Testis (tissue), 3 donors: ENCODE results near the gene BCL11A. TPM values are rescaled to one million over a fixed set of nuclear protein-coding genes. Genes with fewer than 3 reads are reported as not detected.

Experiments used
- DNase-seq: peaks from one replicate; pipeline ENCODE4 v3.0.0-alpha.2; 2019
- H3K27ac ChIP-seq, 2 donors: fragments of 200-600 bp; sonication (generic); one replicate each; pipeline ENCODE4 v1.5.1; 2019
- H3K27me3 ChIP-seq: fragments of 200-600 bp; sonication (generic); one replicate; pipeline ENCODE4 v1.5.1; 2019
- H3K36me3 ChIP-seq: fragments of 200-600 bp; sonication (generic); one replicate; pipeline ENCODE4 v1.5.1; 2017; ENCODE audit warnings: low read depth; ENCODE audit errors: missing control alignments
- H3K4me1 ChIP-seq: fragments of 200-600 bp; sonication (generic); one replicate; pipeline ENCODE4 v1.5.1; 2019
- H3K4me3 ChIP-seq, 2 donors: fragments of 200-600 bp; sonication (generic); one replicate each; pipeline ENCODE4 v1.5.1; 2017 to 2019
- H3K9me3 ChIP-seq: fragments of 200-600 bp; sonication (generic); one replicate; pipeline ENCODE4 v1.5.1; 2017
- POLR2A ChIP-seq: fragments of 450-650 bp; IDR thresholded peaks from one replicate; pipeline ENCODE4 v1.6.1; 2017; ENCODE audit warnings: antibody characterized with exemption, mild to moderate bottlenecking, moderate library complexity
- WGBS, 2 donors: methylation state at CpG; one replicate each; pipeline ENCODE4 v1.1.5; 2018; 5-methylcytosine and 5-hydroxymethylcytosine counted together
- intact Hi-C: fragments of 100-400 bp; cut with DNase I; formaldehyde crosslinking; loops from one replicate; pipeline ENCODE4 v1.15.1; 2023; ENCODE audit warnings: low total_unique reads
- polyA plus RNA-seq: library from polyadenylated mRNA; stranded (reverse); fragments of 350-450 nt; fragmentation: Illumina TruSeq; extraction: RNeasy Lipid Tissue Mini Kit (QIAGEN cat#74804); gene quantifications from one replicate; pipeline ENCODE4 v1.2.3, GENCODE V29; 2014; ENCODE audit warnings: low read depth, low replicate concordance; ENCODE audit not compliant: insufficient read depth
- total RNA-seq, 2 donors: library from RNA; depleted of rRNA; stranded (reverse); fragments of >200 nt; gene quantifications; one replicate each; pipeline ENCODE4 v1.2.3, GENCODE V29; 2016
- TF ChIP-seq, protein P1 (sequence below), 3 experiments: fragments of 450-650 bp in 2 of 3; fragments of 200-600 bp in 1 of 3; sonication (generic) in 1 of 3; IDR thresholded peaks; one replicate each; pipeline ENCODE4 v1.5.1; 2016 to 2019; ENCODE audit warnings: antibody characterized with exemption in 3 of 3, mild to moderate bottlenecking in 2 of 3, moderate library complexity in 1 of 3

Gene BCL11A
- total and polyA plus RNA-seq, 3 donors from 2014 or later = 4.1 to 11.6 (median 5.1) TPM

DNA sequence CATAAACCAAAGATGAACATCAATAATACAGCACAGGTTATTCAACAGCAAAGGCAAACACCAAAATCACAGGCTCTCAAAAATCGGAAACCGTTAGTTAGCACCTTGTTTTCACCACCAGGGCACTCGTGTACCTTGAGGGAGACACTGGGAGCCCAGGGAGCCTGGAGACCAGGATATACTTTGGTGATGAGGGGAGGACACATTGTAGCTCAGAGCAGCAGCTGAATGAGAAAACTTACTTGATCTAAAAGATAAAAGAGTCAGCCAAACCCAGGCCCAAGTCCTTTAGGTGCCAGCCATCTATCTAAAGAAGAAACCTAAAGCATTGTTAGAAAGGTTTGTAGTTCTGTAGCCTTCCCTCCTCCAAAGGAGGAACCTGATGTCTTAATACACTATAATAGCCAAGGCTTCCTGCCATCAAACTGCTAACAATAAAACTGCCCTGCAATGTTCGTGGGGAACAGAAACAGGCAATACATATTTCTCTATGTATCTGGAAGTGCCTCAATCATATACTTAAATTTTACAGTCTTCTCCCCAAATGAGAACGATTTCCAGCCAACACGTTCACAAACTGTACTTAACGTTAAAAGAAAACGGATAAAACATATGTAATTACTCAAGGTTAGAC lies 19.3 kb downstream of the BCL11A start:
- H3K4me3 ChIP-seq = no peak overlapping the region
- TF ChIP-seq, protein P1, sequence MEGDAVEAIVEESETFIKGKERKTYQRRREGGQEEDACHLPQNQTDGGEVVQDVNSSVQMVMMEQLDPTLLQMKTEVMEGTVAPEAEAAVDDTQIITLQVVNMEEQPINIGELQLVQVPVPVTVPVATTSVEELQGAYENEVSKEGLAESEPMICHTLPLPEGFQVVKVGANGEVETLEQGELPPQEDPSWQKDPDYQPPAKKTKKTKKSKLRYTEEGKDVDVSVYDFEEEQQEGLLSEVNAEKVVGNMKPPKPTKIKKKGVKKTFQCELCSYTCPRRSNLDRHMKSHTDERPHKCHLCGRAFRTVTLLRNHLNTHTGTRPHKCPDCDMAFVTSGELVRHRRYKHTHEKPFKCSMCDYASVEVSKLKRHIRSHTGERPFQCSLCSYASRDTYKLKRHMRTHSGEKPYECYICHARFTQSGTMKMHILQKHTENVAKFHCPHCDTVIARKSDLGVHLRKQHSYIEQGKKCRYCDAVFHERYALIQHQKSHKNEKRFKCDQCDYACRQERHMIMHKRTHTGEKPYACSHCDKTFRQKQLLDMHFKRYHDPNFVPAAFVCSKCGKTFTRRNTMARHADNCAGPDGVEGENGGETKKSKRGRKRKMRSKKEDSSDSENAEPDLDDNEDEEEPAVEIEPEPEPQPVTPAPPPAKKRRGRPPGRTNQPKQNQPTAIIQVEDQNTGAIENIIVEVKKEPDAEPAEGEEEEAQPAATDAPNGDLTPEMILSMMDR (IDR thresholded peaks at IDR 0.05) = no peak
- no peak for TF ChIP-seq POLR2A
- H3K27ac ChIP-seq = no peak overlapping the region
- no peak for DNase-seq
- no peaks in the 10 kb centered on the region for H3K27me3 ChIP-seq
- intact Hi-C loops = no loop called here
- no peaks in the 10 kb centered on the region for H3K36me3 ChIP-seq
- no peaks in the 10 kb centered on the region for H3K4me1 ChIP-seq
- no peaks in the 10 kb centered on the region for H3K9me3 ChIP-seq
- WGBS, 2 donors = 62 to 63% methylated on average over 8 of the region's 8 CpGs

DNA sequence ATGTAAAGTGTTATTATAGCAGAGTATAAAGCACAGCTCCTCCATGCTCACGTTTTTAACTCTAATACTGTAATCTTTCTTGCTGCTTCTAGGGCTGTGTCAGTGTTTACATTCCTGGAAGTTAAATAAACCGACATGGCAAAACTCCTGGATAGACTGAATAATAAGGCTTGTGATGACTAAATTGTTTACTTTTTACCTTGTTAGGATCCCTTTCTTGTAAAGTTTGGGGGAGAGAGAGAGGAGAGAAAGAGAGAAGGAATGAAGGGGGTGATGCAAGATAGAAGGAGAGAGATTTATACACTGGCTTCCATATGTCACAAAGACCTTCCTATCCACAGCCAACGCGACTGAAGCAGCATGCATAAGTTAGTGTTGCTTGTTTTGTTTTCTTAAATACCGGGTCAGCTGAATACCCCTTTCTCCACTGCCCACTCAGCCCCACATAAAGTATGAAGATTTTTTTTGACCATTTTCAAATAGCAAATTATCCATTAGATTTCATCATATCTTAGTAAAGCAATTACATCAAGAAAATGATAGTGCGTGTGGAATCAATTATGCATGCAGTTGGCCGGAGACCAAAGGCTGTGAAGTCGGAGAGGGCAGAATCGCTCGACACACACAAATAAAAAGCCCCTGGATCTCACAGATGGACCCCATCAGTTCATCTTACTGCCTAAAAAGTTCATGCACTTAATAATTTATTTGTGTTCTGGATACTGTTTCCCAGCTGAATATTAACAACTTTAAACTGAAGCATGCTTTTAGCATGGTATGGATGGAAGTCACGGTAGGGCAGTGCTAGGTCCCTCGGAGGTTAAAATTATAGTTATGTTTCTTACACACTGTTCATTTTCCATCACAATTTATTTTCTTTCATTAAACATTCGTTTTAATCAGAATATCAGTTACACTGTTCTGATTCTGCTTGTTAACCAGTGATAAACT lies 20.1 kb downstream of the BCL11A start:
- TF ChIP-seq, protein P1 (IDR thresholded peaks at IDR 0.05) = no peak
- TF ChIP-seq POLR2A = no peak
- 66 to 69% methylated on average over 13 of the region's 13 CpGs for WGBS, 2 donors

DNA sequence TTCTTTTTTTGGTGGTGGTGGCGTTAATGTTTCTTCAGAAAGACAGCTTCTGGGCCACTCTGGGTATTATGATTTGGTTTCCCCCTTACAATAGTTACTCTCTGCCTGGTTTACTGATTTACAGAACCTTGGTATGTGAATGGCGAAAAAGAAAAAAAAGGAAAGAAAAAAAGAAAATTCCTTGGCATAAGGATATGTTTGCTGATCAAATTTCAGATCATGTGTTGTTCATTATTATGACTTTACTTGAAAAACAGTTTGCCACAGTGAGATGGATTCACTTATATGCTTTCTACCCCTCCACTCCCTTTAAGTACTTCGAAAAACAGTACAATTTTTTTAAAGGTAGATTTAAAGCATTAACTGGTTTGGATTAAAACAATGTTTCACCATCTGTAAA lies 21.0 kb downstream of the BCL11A start:
- H3K27ac ChIP-seq = no peak overlapping the region
- no peaks in the 10 kb centered on the region for H3K36me3 ChIP-seq
- no peaks in the 10 kb centered on the region for H3K4me1 ChIP-seq
- WGBS, 2 donors = 82 to 93% methylated on average over 3 of the region's 3 CpGs
- no peaks in the 10 kb centered on the region for H3K9me3 ChIP-seq
- H3K27me3 ChIP-seq = no peaks in the 10 kb centered on the region
- intact Hi-C loops = no loop called here
- no peak for TF ChIP-seq POLR2A
- TF ChIP-seq, protein P1 (IDR thresholded peaks at IDR 0.05) = no peak
- no peak for DNase-seq
- no peak overlapping the region for H3K4me3 ChIP-seq

More for the DNA sequence above, 20.1 kb downstream of the BCL11A start:
- no peak for DNase-seq
- no peak overlapping the region for H3K27ac ChIP-seq
- no peaks in the 10 kb centered on the region for H3K4me1 ChIP-seq
- intact Hi-C loops = no loop called here
- no peaks in the 10 kb centered on the region for H3K36me3 ChIP-seq
- H3K27me3 ChIP-seq = no peaks in the 10 kb centered on the region
- no peaks in the 10 kb centered on the region for H3K9me3 ChIP-seq
- H3K4me3 ChIP-seq = no peak overlapping the region

DNA sequence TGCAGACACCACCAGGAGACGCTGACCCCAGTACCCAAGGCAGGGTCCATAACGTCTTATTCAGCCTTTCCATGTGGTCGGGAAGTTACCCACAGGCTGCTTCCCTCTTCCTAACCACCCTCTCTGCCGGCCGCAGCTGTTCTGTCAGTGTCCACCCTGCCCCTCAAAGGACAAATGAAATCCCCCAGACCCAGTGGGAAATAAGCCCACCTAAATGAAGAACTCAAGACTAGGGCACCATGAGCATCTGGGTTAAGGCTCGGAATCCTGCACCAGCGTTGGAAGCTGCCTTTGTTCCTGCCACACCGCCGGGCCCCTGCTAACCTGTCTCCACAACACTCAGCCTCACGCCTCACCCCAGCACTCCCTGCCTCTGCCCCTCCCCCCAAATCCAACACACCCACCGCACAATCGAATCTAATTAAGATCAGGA lies 21.7 kb downstream of the BCL11A start:
- H3K27me3 ChIP-seq = no peaks in the 10 kb centered on the region
- intact Hi-C loops = no loop called here
- no peaks in the 10 kb centered on the region for H3K4me1 ChIP-seq
- TF ChIP-seq, protein P1 (IDR thresholded peaks at IDR 0.05) = no peak
- TF ChIP-seq POLR2A = no peak
- no peak overlapping the region for H3K4me3 ChIP-seq
- H3K9me3 ChIP-seq = no peaks in the 10 kb centered on the region
- no peak overlapping the region for H3K27ac ChIP-seq
- 70 to 77% methylated on average over 12 of the region's 12 CpGs for WGBS, 2 donors
- no peaks in the 10 kb centered on the region for H3K36me3 ChIP-seq
- DNase-seq = no peak
